Mesenchymal stem cell (in vitro differentiated cells and primary cell): ENCODE results near the gene PCYT1B. TPM values are rescaled to one million over a fixed set of nuclear protein-coding genes. Genes with fewer than 3 reads are reported as not detected.

Experiments used
- DNase-seq: peaks from one replicate; pipeline ENCODE4 v3.0.0-alpha.2; 2013
- H2AFZ ChIP-seq: one replicate; pipeline ENCODE4 v1.6.1; 2013; ENCODE audit warnings: low read depth, mild to moderate bottlenecking, control low read depth, inconsistent platforms, low read length, moderate library complexity
- H2AK5ac ChIP-seq: 2 replicates; pipeline ENCODE4 v1.6.1; 2013; ENCODE audit warnings: low read length, moderate library complexity, mild to moderate bottlenecking, inconsistent platforms; ENCODE audit not compliant: severe bottlenecking
- H2BK120ac ChIP-seq: one replicate; pipeline ENCODE4 v1.6.1; 2013; ENCODE audit warnings: low read depth, mild to moderate bottlenecking, inconsistent platforms, low read length, moderate library complexity
- H2BK12ac ChIP-seq, 2 experiments: one replicate each; pipeline ENCODE4 v1.6.1; 2013; ENCODE audit warnings: inconsistent platforms in 2 of 2, low read length in 2 of 2, mild to moderate bottlenecking in 2 of 2, moderate library complexity in 2 of 2, control low read depth in 1 of 2
- H2BK15ac ChIP-seq: one replicate; pipeline ENCODE4 v1.6.1; 2013; ENCODE audit warnings: mild to moderate bottlenecking, low read depth, inconsistent platforms; ENCODE audit not compliant: poor library complexity, severe bottlenecking
- H2BK5ac ChIP-seq: 2 replicates; pipeline ENCODE4 v1.6.1; 2013; ENCODE audit warnings: low read depth, mild to moderate bottlenecking, low read length, control low read depth, inconsistent platforms; ENCODE audit not compliant: poor library complexity, severe bottlenecking
- H3K14ac ChIP-seq, 2 experiments: one replicate each; pipeline ENCODE4 v1.6.1; 2013; ENCODE audit warnings: inconsistent platforms in 2 of 2, low read length in 2 of 2, control low read depth in 1 of 2, mild to moderate bottlenecking in 1 of 2, moderate library complexity in 1 of 2
- H3K18ac ChIP-seq, 2 experiments: one replicate each; pipeline ENCODE4 v1.6.1; 2013; ENCODE audit warnings: inconsistent platforms in 2 of 2, low read length in 2 of 2, control low read depth in 1 of 2, low read depth in 1 of 2, mild to moderate bottlenecking in 1 of 2
- H3K23ac ChIP-seq, 2 experiments: one replicate each; pipeline ENCODE4 v1.6.1; 2013; ENCODE audit warnings: inconsistent platforms in 2 of 2, low read length in 2 of 2, mild to moderate bottlenecking in 2 of 2, moderate library complexity in 2 of 2, control low read depth in 1 of 2
- H3K27ac ChIP-seq: 2 replicates; pipeline ENCODE4 v1.5.1; 2013; ENCODE audit warnings: mild to moderate bottlenecking, moderate library complexity, low read length, control low read depth, inconsistent platforms; ENCODE audit not compliant: poor library complexity, severe bottlenecking
- H3K27me3 ChIP-seq, 2 experiments: 2 replicates each; pipeline versions ENCODE4 v1.6.1 to v1.7.0; 2013; ENCODE audit warnings: low read length in 2 of 2, mild to moderate bottlenecking in 2 of 2, moderate library complexity in 2 of 2, control low read depth in 1 of 2, inconsistent platforms in 1 of 2; ENCODE audit not compliant: control insufficient read depth in 1 of 2, insufficient read depth in 1 of 2
- H3K36me3 ChIP-seq, 2 experiments: 2 replicates each; pipeline versions ENCODE4 v1.6.1 to v1.7.0; 2013; ENCODE audit warnings: low read length in 2 of 2, control low read depth in 1 of 2, inconsistent platforms in 1 of 2, low read depth in 1 of 2, mild to moderate bottlenecking in 1 of 2; ENCODE audit not compliant: insufficient read depth in 2 of 2, control insufficient read depth in 1 of 2
- H3K4ac ChIP-seq, 2 experiments: one replicate each; pipeline ENCODE4 v1.6.1; 2013; ENCODE audit warnings: inconsistent platforms in 2 of 2, low read length in 2 of 2, mild to moderate bottlenecking in 2 of 2, moderate library complexity in 2 of 2, control low read depth in 1 of 2, low read depth in 1 of 2
- H3K4me1 ChIP-seq: 2 replicates; pipeline ENCODE4 v1.6.1; 2013; ENCODE audit warnings: low read depth, low read length, control low read depth; ENCODE audit not compliant: control insufficient read depth, insufficient read depth
- H3K4me2 ChIP-seq: 2 replicates; pipeline ENCODE4 v1.6.1; 2013; ENCODE audit warnings: low read length, mild to moderate bottlenecking, inconsistent platforms; ENCODE audit not compliant: poor library complexity, severe bottlenecking
- H3K4me3 ChIP-seq, 2 experiments: 2 replicates each; pipeline versions ENCODE4 v1.5.1 to v1.7.0; 2013; ENCODE audit warnings: low read length in 2 of 2, mild to moderate bottlenecking in 2 of 2, control low read depth in 1 of 2, low read depth in 1 of 2; ENCODE audit not compliant: insufficient read depth in 1 of 2
- H3K79me1 ChIP-seq: replicated peaks from 2 replicates; pipeline ENCODE4 v1.6.1; 2013; ENCODE audit warnings: mild to moderate bottlenecking, control low read depth, low read length, inconsistent platforms; ENCODE audit not compliant: poor library complexity, severe bottlenecking
- H3K9ac ChIP-seq: 2 replicates; pipeline ENCODE4 v1.7.0; 2013; ENCODE audit warnings: mild to moderate bottlenecking, low read length, moderate library complexity
- H3K9me3 ChIP-seq: 2 replicates; pipeline ENCODE4 v1.7.0; 2013; ENCODE audit warnings: mild to moderate bottlenecking, low read length; ENCODE audit not compliant: control insufficient read depth
- H4K8ac ChIP-seq: one replicate; pipeline ENCODE4 v1.6.1; 2013; ENCODE audit warnings: inconsistent platforms, mild to moderate bottlenecking, low read length, moderate library complexity
- H4K91ac ChIP-seq: one replicate; pipeline ENCODE4 v1.6.1; 2013; ENCODE audit warnings: mild to moderate bottlenecking, low read length, inconsistent platforms
- WGBS: methylation state at CpG from one replicate; pipeline ENCODE4 v1.1.7; 2013; ENCODE audit warnings: mixed read lengths; 5-methylcytosine and 5-hydroxymethylcytosine counted together
- polyA plus RNA-seq, 2 experiments: library from polyadenylated mRNA; stranded (reverse); fragments of 200-250 nt; gene quantifications; one replicate each; pipeline ENCODE4 v1.2.3, GENCODE V29; 2013

Gene PCYT1B
- 0.54 TPM for polyA plus RNA-seq (2013, experiment 1 of 2)
- 0.74 TPM for polyA plus RNA-seq (2013, experiment 2 of 2)

DNA sequence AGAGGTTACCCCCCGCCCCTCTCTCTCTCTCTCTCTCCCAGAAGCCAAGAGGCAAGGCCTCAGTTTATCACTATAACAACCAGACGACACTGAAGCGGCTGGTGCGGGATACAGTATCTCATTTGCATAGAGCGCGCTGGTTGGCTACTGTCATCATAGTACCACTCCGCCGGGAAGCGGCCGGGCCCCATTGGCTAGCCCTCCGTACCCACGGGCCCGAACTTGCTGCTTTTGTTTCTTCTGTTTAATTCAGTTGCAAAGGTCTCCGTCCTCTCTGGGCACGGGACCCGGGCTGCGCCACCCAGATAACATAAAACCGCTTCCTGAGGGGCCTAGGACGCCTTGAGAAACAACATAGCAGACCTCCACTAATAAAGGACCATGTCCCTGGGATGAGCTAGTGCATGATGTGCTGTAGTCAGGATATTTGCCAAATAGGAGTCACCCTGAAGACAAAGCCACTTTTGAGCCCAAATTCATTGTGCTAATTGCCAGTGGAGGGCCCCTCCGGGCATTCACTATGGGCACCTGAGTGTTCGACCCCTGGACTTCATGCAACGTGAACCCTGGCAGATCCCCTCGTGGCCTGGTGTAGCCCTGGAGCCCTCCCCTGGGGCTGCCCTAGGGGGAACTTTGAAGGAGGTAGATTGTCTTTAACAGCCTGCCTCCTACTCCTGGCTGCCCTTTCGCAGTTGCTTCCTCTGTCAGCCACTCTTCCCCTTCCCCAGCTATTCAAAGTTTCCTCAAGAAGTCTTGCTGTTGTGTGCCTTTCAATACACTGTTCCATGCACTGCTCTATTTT is at the start of gene PCYT1B:
TSS of gene PCYT1B (minus strand) at position 91 of the 802 bp plus-strand sequence. CDS start 242 bp downstream, outside the sequence.
- H2AK5ac ChIP-seq: no peak within 1 kb of the TSS
- H2AFZ ChIP-seq: peak within 1 kb of the TSS; percentile 39
- H3K9ac ChIP-seq: peak within 1 kb of the TSS; percentile 42
- no peak within 1 kb of the TSS for H3K4ac ChIP-seq
- H3K4me2 ChIP-seq: peak within 1 kb of the TSS; percentile 77
- H2BK5ac ChIP-seq: no peak within 1 kb of the TSS
- no peak within 1 kb of the TSS for H4K91ac ChIP-seq
- DNase-seq: peak; percentile 71
- H3K27ac ChIP-seq: no peak within 1 kb of the TSS
- no peak within 1 kb of the TSS for H2BK120ac ChIP-seq
- H3K23ac ChIP-seq: no peak within 1 kb of the TSS
- peak within 1 kb of the TSS in 1 of 2 experiments; percentile 11 for H3K18ac ChIP-seq
- no peak within 1 kb of the TSS for H2BK12ac ChIP-seq
- H3K27me3 ChIP-seq: peaks cover 0 to 43% of the 10 kb centered on the region in 2 experiments
- H3K4me3 ChIP-seq: peak within 1 kb of the TSS in 1 of 2 experiments; percentile 57
- H2BK15ac ChIP-seq: no peak within 1 kb of the TSS
- peak within 1 kb of the TSS; percentile 37 for H4K8ac ChIP-seq
- H3K9me3 ChIP-seq: no peaks in the 10 kb centered on the region
- no peak within 1 kb of the TSS for H3K14ac ChIP-seq
- H3K79me1 ChIP-seq: no peaks in the 10 kb centered on the region
- no peaks in the 10 kb centered on the region for H3K4me1 ChIP-seq
- WGBS: 10% methylated on average over 22 of the region's 24 CpGs
- no peaks in the 10 kb centered on the region for H3K36me3 ChIP-seq

GRCh38 chrX:24696294-24696693 is 49.1 kb upstream of the PCYT1B start:
- H3K27me3 ChIP-seq: no peaks in the 10 kb centered on the region
- H3K18ac ChIP-seq: no peak overlapping the region
- H3K4me1 ChIP-seq: no peaks in the 10 kb centered on the region
- no peak overlapping the region for H3K23ac ChIP-seq
- no peak overlapping the region for H3K4me2 ChIP-seq
- no peaks in the 10 kb centered on the region for H3K9me3 ChIP-seq
- no peak overlapping the region for H2BK120ac ChIP-seq
- H2BK12ac ChIP-seq: no peak overlapping the region
- no peak overlapping the region for H3K4ac ChIP-seq
- H3K14ac ChIP-seq: no peak overlapping the region
- no peak overlapping the region for H4K8ac ChIP-seq
- H2BK5ac ChIP-seq: no peak overlapping the region
- peaks cover 1% of the 10 kb centered on the region for H3K79me1 ChIP-seq
- no peak overlapping the region for H3K9ac ChIP-seq
- H2AFZ ChIP-seq: no peak overlapping the region
- H3K36me3 ChIP-seq: no peaks in the 10 kb centered on the region
- no peak overlapping the region for H2AK5ac ChIP-seq
- no peak for DNase-seq
- WGBS: 91% methylated on average over 6 of the region's 6 CpGs
- H4K91ac ChIP-seq: no peak overlapping the region
- H3K4me3 ChIP-seq: no peak overlapping the region
- no peak overlapping the region for H2BK15ac ChIP-seq
- H3K27ac ChIP-seq: no peak overlapping the region

- Histone ChIP-seq H3K9ac (peak overlapping the region; percentile 89), H3K27ac (no peak overlapping the region), H3K9me3 (no peaks in the 10 kb centered on the region), H3K4ac (no peak overlapping the region), H2AFZ (no peak overlapping the region), H3K4me2 (no peak overlapping the region), H2BK15ac (no peak overlapping the region), H3K18ac (no peak overlapping the region), H3K36me3 (no peaks in the 10 kb centered on the region), H3K79me1 (peaks cover 1% of the 10 kb centered on the region), H4K8ac (no peak overlapping the region), H3K27me3 (no peaks in the 10 kb centered on the region), H3K14ac (no peak overlapping the region), H2BK5ac (no peak overlapping the region), H2AK5ac (no peak overlapping the region), H4K91ac (no peak overlapping the region), H2BK12ac (no peak overlapping the region), H2BK120ac (no peak overlapping the region), H3K4me3 (peak overlapping the region in 1 of 2 experiments; percentile 85), H3K4me1 (no peaks in the 10 kb centered on the region), H3K23ac (no peak overlapping the region)
- peak; percentile 3 for DNase-seq
- no CpG with 5 or more reads among the region's 6 CpGs for WGBS
Measured at GRCh38 chrX:24694825-24695224, 47.7 kb upstream of the PCYT1B start.

- H3K79me1 ChIP-seq: peaks cover 1% of the 10 kb centered on the region
- no peak within 1 kb of the TSS for H2BK15ac ChIP-seq
- no peak within 1 kb of the TSS for H2BK5ac ChIP-seq
- no peak within 1 kb of the TSS for H2BK120ac ChIP-seq
- H3K18ac ChIP-seq: peak within 1 kb of the TSS in 1 of 2 experiments; percentile 28
- H3K4me1 ChIP-seq: no peaks in the 10 kb centered on the region
- peak within 1 kb of the TSS; percentile 69 for H2AFZ ChIP-seq
- H4K8ac ChIP-seq: peak within 1 kb of the TSS; percentile 49
- no peak within 1 kb of the TSS for H3K14ac ChIP-seq
- WGBS: 0% methylated on average over 30 of the region's 70 CpGs
- H3K27me3 ChIP-seq: no peaks in the 10 kb centered on the region
- no peaks in the 10 kb centered on the region for H3K9me3 ChIP-seq
- no peak within 1 kb of the TSS for H4K91ac ChIP-seq
- no peak within 1 kb of the TSS for H2BK12ac ChIP-seq
- H3K36me3 ChIP-seq: no peaks in the 10 kb centered on the region
- H3K4me2 ChIP-seq: peak within 1 kb of the TSS; percentile 53
- H2AK5ac ChIP-seq: no peak within 1 kb of the TSS
- peak within 1 kb of the TSS; percentile 72 to 85 for H3K4me3 ChIP-seq
- no peak within 1 kb of the TSS for H3K27ac ChIP-seq
- peak within 1 kb of the TSS; percentile 89 for H3K9ac ChIP-seq
- peak; percentile 96 for DNase-seq
- H3K23ac ChIP-seq: no peak within 1 kb of the TSS
- no peak within 1 kb of the TSS for H3K4ac ChIP-seq
Measured at GRCh38 chrX:24693453-24694202, 46.5 kb upstream of the PCYT1B start, which contains the start of gene POLA1. Gene POLA1, plus strand, starts transcription at chrX:24693918. Its CDS starts 44 bp downstream, at chrX:24693962.
